ENCODE results near the gene TCAF1. TPM values are rescaled to one million over a fixed set of nuclear protein-coding genes. Genes with fewer than 3 reads are reported as not detected.

TCAF1 gene
- total and polyA plus RNA-seq, 2 donors (not counting 3 experiments of a cell fraction or from before 2014, with no cell fraction given): 29.0 to 48.3 TPM

DNA sequence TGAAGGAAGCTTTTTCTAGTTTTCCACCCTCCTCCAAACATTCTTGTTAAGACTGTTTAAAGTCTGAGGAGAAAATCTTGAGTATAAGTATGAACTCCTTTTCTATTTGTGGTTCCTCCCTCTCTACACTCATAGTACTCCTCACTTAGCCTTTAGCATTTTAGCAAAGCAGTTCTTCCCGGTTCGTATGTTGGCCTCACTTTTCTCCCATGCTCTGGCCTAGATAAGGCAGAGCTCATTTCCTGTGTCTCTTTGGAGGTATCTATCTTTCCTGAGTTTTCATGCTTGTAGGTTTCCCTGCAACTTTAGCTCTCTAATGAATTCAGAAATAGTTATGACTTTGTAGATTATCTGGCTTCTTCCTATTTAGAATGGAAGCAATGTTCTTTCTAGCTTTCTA, 46.8 kb upstream of the TCAF1 start:
- BruUV-seq (replicated peaks): no TSS peak
- POLR2A ChIA-PET: no interaction called here
- CTCF ChIA-PET: no interaction called here
- H3K4me1 ChIP-seq (ENCODE audit: control insufficient read depth, extremely low read depth, insufficient read depth, low read length): no peaks in the 10 kb centered on the region
- H3K9me1 ChIP-seq (replicated peaks; ENCODE audit: control insufficient read depth, extremely low read depth, insufficient read depth, low read length): peaks cover 2% of the 10 kb centered on the region
- intact Hi-C loops (cut with micrococcal nuclease) (no loop called here), dilution Hi-C loops (cut with MboI; ENCODE audit: extremely low pct_ligation_motif_present, low sequenced_read_pairs) (no loop called here)
- no peak overlapping the region for H3K4me3 ChIP-seq (replicated peaks in 1 of 3; ENCODE audit: insufficient read depth in 1 of 3, low read depth in 1 of 3, low read length in 3 of 3)
- no peak overlapping the region for H3K9ac ChIP-seq (replicated peaks; ENCODE audit: extremely low read depth, insufficient read depth, low read length)
- H3K9me3 ChIP-seq (replicated peaks; ENCODE audit: control insufficient read depth, insufficient read depth, low read length): no peaks in the 10 kb centered on the region
- TF ChIP-seq GATA2 (IDR thresholded peaks at IDR 0.05; ENCODE audit: insufficient read depth, insufficient read length, low read depth, low read length) (no peak), MAX (IDR thresholded peaks at IDR 0.05; ENCODE audit: insufficient read depth, insufficient read length) (no peak), EZH2 (IDR thresholded peaks at IDR 0.05; ENCODE audit: borderline replicate concordance, low read depth, low read length, severe bottlenecking) (no peak), POLR2A (IDR thresholded peaks at IDR 0.05; ENCODE audit: low read depth, low read length) (no peak), POLR2AphosphoS5 (IDR thresholded peaks at IDR 0.05; ENCODE audit: insufficient read depth, low read depth, low read length) (no peak), FOS (IDR thresholded peaks at IDR 0.05; ENCODE audit: borderline replicate concordance, insufficient read depth, low read length) (no peak), JUN (IDR thresholded peaks at IDR 0.05; ENCODE audit: borderline replicate concordance, insufficient read depth, insufficient read length, low read depth) (no peak), MYC (IDR thresholded peaks at IDR 0.05; ENCODE audit: low read depth, low read length) (no peak)
- TF ChIP-seq, protein P1, sequence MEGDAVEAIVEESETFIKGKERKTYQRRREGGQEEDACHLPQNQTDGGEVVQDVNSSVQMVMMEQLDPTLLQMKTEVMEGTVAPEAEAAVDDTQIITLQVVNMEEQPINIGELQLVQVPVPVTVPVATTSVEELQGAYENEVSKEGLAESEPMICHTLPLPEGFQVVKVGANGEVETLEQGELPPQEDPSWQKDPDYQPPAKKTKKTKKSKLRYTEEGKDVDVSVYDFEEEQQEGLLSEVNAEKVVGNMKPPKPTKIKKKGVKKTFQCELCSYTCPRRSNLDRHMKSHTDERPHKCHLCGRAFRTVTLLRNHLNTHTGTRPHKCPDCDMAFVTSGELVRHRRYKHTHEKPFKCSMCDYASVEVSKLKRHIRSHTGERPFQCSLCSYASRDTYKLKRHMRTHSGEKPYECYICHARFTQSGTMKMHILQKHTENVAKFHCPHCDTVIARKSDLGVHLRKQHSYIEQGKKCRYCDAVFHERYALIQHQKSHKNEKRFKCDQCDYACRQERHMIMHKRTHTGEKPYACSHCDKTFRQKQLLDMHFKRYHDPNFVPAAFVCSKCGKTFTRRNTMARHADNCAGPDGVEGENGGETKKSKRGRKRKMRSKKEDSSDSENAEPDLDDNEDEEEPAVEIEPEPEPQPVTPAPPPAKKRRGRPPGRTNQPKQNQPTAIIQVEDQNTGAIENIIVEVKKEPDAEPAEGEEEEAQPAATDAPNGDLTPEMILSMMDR (IDR thresholded peaks at IDR 0.05; ENCODE audit: extremely low read depth in 1 of 2, insufficient read depth in 1 of 2, low read depth in 1 of 2, low read length in 2 of 2): no peak
- no peak overlapping the region for H3K27ac ChIP-seq (ENCODE audit: insufficient read depth, low read depth, low read length)
- H3K36me3 ChIP-seq (ENCODE audit: control insufficient read depth in 2 of 2, extremely low read depth in 1 of 2, insufficient read depth in 2 of 2, low read length in 2 of 2): no peaks in the 10 kb centered on the region
- H3K27me3 ChIP-seq (ENCODE audit: control insufficient read depth in 2 of 2, insufficient read depth in 2 of 2, low read length in 2 of 2): peaks cover 0 to 2% of the 10 kb centered on the region in 2 experiments
- H4K20me1 ChIP-seq (replicated peaks; ENCODE audit: control insufficient read depth, extremely low read depth, insufficient read depth, low read length): no peaks in the 10 kb centered on the region
- DNase-seq (ENCODE audit: low read depth, low spot score) (no peak), FAIRE-seq (no peak)
- no peak overlapping the region for H2AFZ ChIP-seq (ENCODE audit: low read depth, low read length)
- H3K79me2 ChIP-seq (ENCODE audit: control insufficient read depth, insufficient read depth, low read length): no peaks in the 10 kb centered on the region
- no peak overlapping the region for H3K4me2 ChIP-seq (ENCODE audit: insufficient read depth, low read length)
